ENCODE data around the gene AR. TPM values are rescaled to one million over a fixed set of nuclear protein-coding genes. Genes with fewer than 3 reads are reported as not detected.

The AR gene
- total RNA-seq, 1 experiment from 2014 or later: 14.2 TPM

DNA sequence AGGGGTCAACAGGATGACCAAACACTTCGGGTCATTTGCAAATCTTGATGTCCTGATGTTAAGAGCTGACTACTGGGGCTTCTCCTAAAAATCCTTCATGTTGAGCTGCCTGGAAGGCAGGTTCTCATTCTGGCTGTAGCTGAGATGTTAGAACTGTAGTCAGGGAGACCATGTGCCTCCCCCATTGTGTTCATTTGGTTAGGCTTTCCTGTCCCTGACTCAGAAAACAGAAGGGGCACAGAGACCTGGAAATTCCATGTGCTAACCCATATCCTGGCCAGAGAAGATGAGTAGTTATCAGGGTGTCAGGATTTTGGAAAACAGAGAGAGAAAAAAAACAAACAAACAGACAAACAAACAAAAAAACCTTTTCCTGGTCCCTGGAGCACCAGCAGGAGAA, 177.5 kb downstream of the AR start:
- Histone ChIP-seq H3K27ac (no peak overlapping the region), H3K27me3 (no peaks in the 10 kb centered on the region)
- no peak for DNase-seq

DNA sequence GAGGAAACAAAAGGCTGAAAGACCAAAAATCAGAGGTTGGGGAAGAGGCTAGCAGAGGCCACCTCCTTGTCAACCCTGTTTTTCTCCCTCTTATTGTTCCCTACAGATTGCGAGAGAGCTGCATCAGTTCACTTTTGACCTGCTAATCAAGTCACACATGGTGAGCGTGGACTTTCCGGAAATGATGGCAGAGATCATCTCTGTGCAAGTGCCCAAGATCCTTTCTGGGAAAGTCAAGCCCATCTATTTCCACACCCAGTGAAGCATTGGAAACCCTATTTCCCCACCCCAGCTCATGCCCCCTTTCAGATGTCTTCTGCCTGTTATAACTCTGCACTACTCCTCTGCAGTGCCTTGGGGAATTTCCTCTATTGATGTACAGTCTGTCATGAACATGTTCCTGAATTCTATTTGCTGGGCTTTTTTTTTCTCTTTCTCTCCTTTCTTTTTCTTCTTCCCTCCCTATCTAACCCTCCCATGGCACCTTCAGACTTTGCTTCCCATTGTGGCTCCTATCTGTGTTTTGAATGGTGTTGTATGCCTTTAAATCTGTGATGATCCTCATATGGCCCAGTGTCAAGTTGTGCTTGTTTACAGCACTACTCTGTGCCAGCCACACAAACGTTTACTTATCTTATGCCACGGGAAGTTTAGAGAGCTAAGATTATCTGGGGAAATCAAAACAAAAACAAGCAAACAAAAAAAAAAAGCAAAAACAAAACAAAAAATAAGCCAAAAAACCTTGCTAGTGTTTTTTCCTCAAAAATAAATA, 179.9 kb downstream of the AR start:
- Histone ChIP-seq H3K9me3 (replicated peaks) (no peaks in the 10 kb centered on the region), H3K27me3 (no peaks in the 10 kb centered on the region), H3K36me3 (peaks cover 3% of the 10 kb centered on the region; the same call in 1 of the 2 replicates), H3K4me3 (no peak overlapping the region), H3K4me1 (no peaks in the 10 kb centered on the region), H3K27ac (no peak overlapping the region)
- DNase-seq: no peak

More for the DNA sequence above, 177.5 kb downstream of the AR start:
- Histone ChIP-seq H3K36me3 (peaks cover 3% of the 10 kb centered on the region; the same call in 1 of the 2 replicates), H3K4me3 (no peak overlapping the region), H3K4me1 (no peaks in the 10 kb centered on the region), H3K9me3 (replicated peaks) (no peaks in the 10 kb centered on the region)

DNA sequence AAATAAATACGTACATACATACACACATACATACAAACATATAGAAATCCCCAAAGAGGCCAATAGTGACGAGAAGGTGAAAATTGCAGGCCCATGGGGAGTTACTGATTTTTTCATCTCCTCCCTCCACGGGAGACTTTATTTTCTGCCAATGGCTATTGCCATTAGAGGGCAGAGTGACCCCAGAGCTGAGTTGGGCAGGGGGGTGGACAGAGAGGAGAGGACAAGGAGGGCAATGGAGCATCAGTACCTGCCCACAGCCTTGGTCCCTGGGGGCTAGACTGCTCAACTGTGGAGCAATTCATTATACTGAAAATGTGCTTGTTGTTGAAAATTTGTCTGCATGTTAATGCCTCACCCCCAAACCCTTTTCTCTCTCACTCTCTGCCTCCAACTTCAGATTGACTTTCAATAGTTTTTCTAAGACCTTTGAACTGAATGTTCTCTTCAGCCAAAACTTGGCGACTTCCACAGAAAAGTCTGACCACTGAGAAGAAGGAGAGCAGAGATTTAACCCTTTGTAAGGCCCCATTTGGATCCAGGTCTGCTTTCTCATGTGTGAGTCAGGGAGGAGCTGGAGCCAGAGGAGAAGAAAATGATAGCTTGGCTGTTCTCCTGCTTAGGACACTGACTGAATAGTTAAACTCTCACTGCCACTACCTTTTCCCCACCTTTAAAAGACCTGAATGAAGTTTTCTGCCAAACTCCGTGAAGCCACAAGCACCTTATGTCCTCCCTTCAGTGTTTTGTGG, 180.7 kb downstream of the AR start:
- Histone ChIP-seq H3K27ac (no peak overlapping the region), H3K4me3 (no peak overlapping the region), H3K9me3 (replicated peaks) (no peaks in the 10 kb centered on the region), H3K4me1 (no peaks in the 10 kb centered on the region), H3K36me3 (peaks cover 3% of the 10 kb centered on the region), H3K27me3 (no peaks in the 10 kb centered on the region)
- no peak for DNase-seq

DNA sequence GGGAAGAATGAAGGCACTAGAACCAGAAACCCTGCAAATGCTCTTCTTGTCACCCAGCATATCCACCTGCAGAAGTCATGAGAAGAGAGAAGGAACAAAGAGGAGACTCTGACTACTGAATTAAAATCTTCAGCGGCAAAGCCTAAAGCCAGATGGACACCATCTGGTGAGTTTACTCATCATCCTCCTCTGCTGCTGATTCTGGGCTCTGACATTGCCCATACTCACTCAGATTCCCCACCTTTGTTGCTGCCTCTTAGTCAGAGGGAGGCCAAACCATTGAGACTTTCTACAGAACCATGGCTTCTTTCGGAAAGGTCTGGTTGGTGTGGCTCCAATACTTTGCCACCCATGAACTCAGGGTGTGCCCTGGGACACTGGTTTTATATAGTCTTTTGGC, 181.7 kb downstream of the AR start:
- H3K4me1 ChIP-seq: no peaks in the 10 kb centered on the region
- peaks cover 3% of the 10 kb centered on the region for H3K36me3 ChIP-seq
- H3K4me3 ChIP-seq: no peak overlapping the region
- H3K9me3 ChIP-seq (replicated peaks): no peaks in the 10 kb centered on the region
- H3K27ac ChIP-seq: no peak overlapping the region
- H3K27me3 ChIP-seq: no peaks in the 10 kb centered on the region
- no peak for DNase-seq

DNA sequence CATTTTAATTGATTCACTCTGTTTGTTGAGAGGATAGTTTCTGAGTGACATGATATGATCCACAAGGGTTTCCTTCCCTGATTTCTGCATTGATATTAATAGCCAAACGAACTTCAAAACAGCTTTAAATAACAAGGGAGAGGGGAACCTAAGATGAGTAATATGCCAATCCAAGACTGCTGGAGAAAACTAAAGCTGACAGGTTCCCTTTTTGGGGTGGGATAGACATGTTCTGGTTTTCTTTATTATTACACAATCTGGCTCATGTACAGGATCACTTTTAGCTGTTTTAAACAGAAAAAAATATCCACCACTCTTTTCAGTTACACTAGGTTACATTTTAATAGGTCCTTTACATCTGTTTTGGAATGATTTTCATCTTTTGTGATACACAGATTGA, 182.2 kb downstream of the AR start:
- H3K4me1 ChIP-seq: no peaks in the 10 kb centered on the region

DNA sequence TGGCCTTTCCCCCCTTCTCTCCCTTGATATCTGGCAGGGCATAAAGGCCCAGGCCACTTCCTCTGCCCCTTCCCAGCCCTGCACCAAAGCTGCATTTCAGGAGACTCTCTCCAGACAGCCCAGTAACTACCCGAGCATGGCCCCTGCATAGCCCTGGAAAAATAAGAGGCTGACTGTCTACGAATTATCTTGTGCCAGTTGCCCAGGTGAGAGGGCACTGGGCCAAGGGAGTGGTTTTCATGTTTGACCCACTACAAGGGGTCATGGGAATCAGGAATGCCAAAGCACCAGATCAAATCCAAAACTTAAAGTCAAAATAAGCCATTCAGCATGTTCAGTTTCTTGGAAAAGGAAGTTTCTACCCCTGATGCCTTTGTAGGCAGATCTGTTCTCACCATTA, 183.8 kb downstream of the AR start:
- H3K4me3 ChIP-seq: no peak overlapping the region
- no peak overlapping the region for H3K27ac ChIP-seq
- H3K9me3 ChIP-seq (replicated peaks): no peaks in the 10 kb centered on the region
- H3K27me3 ChIP-seq: no peaks in the 10 kb centered on the region
- no peak for DNase-seq
- H3K4me1 ChIP-seq: no peaks in the 10 kb centered on the region
- H3K36me3 ChIP-seq: peaks cover 3% of the 10 kb centered on the region

More for the DNA sequence above, 182.2 kb downstream of the AR start:
- Histone ChIP-seq H3K4me3 (no peak overlapping the region), H3K27ac (no peak overlapping the region), H3K27me3 (no peaks in the 10 kb centered on the region), H3K36me3 (peaks cover 3% of the 10 kb centered on the region), H3K9me3 (replicated peaks) (no peaks in the 10 kb centered on the region)
- DNase-seq: no peak

DNA sequence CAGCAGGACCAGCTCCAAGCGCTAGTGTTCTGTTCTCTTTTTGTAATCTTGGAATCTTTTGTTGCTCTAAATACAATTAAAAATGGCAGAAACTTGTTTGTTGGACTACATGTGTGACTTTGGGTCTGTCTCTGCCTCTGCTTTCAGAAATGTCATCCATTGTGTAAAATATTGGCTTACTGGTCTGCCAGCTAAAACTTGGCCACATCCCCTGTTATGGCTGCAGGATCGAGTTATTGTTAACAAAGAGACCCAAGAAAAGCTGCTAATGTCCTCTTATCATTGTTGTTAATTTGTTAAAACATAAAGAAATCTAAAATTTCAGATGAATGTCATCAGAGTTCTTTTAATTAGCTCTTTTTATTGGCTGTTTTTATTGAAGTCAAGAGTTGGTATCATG, 186.5 kb downstream of the AR start:
- Histone ChIP-seq H3K4me1 (no peaks in the 10 kb centered on the region), H3K9me3 (replicated peaks) (no peaks in the 10 kb centered on the region), H3K4me3 (no peak overlapping the region), H3K27me3 (no peaks in the 10 kb centered on the region), H3K36me3 (no peaks in the 10 kb centered on the region; the same call in none of the 2 replicates), H3K27ac (no peak overlapping the region)
- DNase-seq: no peak

DNA sequence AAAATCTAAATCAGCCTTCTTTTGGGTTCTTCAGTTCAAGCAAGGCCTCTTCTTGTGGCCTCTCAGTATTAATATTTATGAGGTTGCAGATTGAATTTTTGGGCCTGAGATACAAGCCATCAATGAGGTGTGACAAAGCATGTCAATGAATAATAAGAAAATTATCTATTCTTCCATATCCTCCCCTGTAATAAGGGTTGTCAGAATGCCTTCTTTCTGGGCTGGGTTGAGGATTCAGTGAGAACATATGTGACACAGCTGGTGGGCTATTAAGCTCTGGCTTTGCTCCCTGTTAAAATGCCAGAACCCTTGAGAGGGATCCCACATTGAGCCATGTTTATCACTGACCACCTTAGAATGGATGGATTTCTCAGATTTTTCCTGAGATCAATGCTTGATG, 187.2 kb downstream of the AR start:
- H3K4me3 ChIP-seq: no peak overlapping the region
- H3K4me1 ChIP-seq: no peaks in the 10 kb centered on the region
- H3K27me3 ChIP-seq: no peaks in the 10 kb centered on the region
- no peaks in the 10 kb centered on the region for H3K9me3 ChIP-seq (replicated peaks)
- H3K27ac ChIP-seq: no peak overlapping the region
- H3K36me3 ChIP-seq: no peaks in the 10 kb centered on the region; the same call in none of the 2 replicates
- no peak for DNase-seq

DNA sequence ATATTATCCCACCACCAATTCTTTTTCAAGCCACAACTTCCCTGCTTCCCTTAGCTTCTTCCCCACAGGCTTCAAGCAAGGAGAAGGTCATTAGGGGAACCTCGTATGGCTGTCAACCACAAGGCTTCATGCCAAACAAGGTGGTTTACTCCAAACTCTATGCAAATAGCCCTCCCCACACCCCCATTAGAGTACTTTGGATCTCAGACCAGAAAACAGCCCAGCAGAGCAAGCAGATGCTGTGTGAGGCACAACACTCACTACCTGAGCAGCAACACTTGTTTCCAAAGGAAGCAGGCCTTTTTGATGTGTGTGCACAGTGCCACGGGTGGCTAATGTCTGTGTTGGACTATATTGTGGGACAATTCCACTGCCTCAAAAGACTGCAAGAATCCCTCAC, 189.0 kb downstream of the AR start:
- Histone ChIP-seq H3K4me3 (no peak overlapping the region), H3K4me1 (no peaks in the 10 kb centered on the region), H3K36me3 (no peaks in the 10 kb centered on the region; the same call in 1 of the 2 replicates), H3K27me3 (no peaks in the 10 kb centered on the region), H3K9me3 (replicated peaks) (no peaks in the 10 kb centered on the region), H3K27ac (no peak overlapping the region)
- no peak for DNase-seq

DNA sequence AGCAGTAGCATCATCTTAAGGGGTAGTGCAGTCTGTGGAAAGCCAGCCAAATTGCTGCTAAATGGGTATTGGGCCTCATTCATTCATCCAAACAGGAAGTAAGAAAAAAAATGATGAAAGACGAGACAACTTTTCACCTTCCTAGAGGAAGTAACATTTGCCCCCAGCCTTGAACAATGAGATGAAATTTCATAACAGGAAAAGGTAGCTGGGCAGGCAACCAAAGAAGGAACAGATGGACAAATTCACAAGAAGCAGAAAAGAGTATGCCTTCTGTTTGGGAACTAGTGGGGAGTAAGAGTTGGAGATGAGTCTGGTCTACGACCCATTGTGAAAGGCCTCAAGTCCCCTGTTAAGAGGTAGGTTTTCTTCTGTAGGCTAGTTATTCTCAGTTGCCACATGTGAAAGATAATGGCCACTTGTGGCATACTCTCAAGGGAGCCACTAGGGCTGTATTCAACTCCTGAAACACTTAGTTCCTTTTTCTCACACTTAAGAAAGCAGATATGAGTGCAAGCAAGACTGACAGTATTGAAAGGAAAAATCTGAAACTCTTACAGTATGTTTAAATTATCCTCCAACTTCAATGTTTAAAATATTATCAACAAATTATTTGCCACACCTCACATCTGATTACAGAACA, 190.4 kb downstream of the AR start:
- Histone ChIP-seq H3K27ac (no peak overlapping the region), H3K4me1 (no peaks in the 10 kb centered on the region), H3K4me3 (no peak overlapping the region), H3K27me3 (no peaks in the 10 kb centered on the region), H3K9me3 (replicated peaks) (no peaks in the 10 kb centered on the region), H3K36me3 (no peaks in the 10 kb centered on the region; the same call in 1 of the 2 replicates)
- no peak for DNase-seq

DNA sequence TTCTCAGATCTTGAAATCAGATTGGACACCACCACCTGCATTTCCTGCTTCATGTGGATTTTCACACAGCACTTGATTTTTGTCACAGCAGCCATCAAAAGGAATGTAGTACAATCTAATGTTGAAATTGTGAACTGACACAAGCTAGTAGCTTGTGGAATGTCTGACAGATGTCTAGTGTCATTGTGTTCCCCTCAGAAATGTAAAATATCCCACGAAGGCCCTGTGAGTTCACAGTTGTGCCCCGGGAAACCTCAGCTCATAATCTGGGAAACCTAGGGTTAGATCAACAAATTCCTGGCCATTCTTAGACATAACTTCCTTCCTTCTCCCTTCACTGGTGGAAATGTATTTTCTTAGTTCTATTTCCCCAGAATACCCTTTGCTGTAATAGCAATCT, 205.7 kb downstream of the AR start:
- H3K9me3 ChIP-seq (replicated peaks): no peaks in the 10 kb centered on the region
- H3K36me3 ChIP-seq: no peaks in the 10 kb centered on the region
- peaks cover 2% of the 10 kb centered on the region; the same call in 1 of the 2 replicates for H3K4me1 ChIP-seq
- H3K27ac ChIP-seq: no peak overlapping the region
- DNase-seq: peak in 1 of 2 experiments; percentile 4
- no peaks in the 10 kb centered on the region for H3K27me3 ChIP-seq
- no peak overlapping the region for H3K4me3 ChIP-seq

DNA sequence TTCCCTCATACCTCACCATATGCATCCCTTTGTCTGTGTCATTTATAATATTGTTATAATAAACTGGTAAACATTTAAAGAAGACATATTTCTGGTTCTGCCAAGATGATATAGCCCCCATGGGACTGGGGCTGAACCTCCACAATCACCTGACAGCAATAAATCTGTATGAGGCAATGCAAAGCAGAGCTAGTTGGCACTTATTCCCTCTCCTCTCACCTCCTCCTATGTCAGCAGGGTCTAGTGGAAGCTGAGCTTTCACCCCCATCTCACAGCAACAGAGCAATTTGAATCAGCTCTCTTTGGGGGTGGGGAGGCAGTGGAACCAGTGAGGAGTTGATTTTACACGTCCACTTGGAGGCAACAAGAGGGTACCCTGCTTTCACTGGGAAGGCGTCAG, 206.9 kb downstream of the AR start:
- DNase-seq: no peak
- Histone ChIP-seq H3K36me3 (no peaks in the 10 kb centered on the region), H3K27ac (no peak overlapping the region), H3K9me3 (replicated peaks) (no peaks in the 10 kb centered on the region), H3K4me1 (peaks cover 2% of the 10 kb centered on the region; the same call in 1 of the 2 replicates), H3K27me3 (no peaks in the 10 kb centered on the region), H3K4me3 (no peak overlapping the region)

DNA sequence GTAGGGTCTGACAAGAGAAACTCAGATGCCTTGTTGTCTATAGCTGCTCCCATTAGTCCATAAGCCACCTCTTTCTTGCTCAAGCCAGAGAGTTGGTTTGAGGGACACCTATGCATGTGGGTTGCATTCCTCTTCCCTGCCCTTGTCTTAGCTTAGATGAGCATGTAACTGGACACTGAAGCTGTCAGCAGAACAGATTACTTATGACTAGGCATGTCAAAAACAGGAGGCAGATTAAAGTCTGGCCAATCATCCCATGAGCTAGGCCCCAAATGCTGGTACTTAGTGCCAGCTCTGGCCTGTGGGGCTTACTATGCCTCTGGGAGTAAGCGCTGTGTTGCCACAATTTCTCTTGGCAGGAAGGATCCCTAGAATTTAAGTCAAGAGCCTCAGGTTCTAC, 215.2 kb downstream of the AR start:
- Histone ChIP-seq H3K4me1 (no peaks in the 10 kb centered on the region), H3K9me3 (replicated peaks) (no peaks in the 10 kb centered on the region), H3K4me3 (no peak overlapping the region), H3K36me3 (no peaks in the 10 kb centered on the region), H3K27me3 (no peaks in the 10 kb centered on the region), H3K27ac (no peak overlapping the region)
- DNase-seq: no peak

DNA sequence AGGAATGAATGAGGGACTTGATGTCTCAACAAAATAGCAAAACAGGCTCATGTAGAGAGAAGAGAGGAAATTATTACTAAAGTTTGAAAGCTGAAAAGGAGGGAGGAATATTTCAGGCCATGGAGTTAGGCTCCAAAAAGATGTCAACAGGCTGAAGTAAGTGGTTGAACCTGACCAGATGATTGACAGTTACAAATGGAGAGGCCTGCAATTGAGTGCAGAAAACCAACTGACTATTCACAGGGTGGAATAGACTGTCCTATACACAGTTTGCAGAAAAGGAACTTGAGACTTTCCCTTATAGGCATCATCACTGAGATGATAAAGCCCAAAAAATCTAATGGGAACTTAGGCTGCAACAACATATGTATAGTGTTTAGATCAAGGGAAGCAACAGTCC, 233.3 kb downstream of the AR start:
- no peaks in the 10 kb centered on the region for H3K36me3 ChIP-seq
- no peaks in the 10 kb centered on the region for H3K27me3 ChIP-seq
- H3K9me3 ChIP-seq (replicated peaks): peaks cover 4% of the 10 kb centered on the region; the same call in 1 of the 2 replicates
- H3K27ac ChIP-seq: no peak overlapping the region
- H3K4me3 ChIP-seq: no peak overlapping the region
- H3K4me1 ChIP-seq: peaks cover 19% of the 10 kb centered on the region
- DNase-seq: peak in 1 of 2 experiments; percentile 20

DNA sequence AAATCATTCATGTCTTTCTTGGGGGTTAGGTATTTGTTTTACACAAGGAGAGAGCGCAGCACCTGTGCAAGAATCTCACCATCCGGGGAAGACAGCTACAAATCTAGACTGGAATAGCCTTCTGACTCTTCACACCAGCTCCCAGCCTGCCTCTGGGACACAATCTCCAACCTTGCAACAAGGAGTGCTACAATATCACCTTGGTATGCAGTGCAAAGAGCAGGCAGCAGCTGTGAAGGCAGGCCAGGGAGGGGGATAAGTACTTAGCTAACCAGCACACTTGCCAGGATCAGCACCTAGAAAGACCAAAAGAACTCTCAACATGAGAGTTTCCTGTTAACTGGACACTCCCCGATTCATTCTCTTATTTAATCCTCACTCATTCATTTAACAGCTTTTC, 235.3 kb downstream of the AR start:
- Histone ChIP-seq H3K9me3 (replicated peaks) (no peaks in the 10 kb centered on the region), H3K4me3 (no peak overlapping the region)

More for the DNA sequence above, 235.3 kb downstream of the AR start:
- Histone ChIP-seq H3K27me3 (no peaks in the 10 kb centered on the region), H3K36me3 (no peaks in the 10 kb centered on the region), H3K4me1 (peaks cover 19% of the 10 kb centered on the region), H3K27ac (no peak overlapping the region)
- DNase-seq: peak in 1 of 2 experiments; percentile 11
